Measurements from ENCODE around the gene MAEA. TPM values are rescaled to one million over a fixed set of nuclear protein-coding genes. Genes with fewer than 3 reads are reported as not detected.

MAEA gene
- total and polyA plus RNA-seq, 2 experiments from 2014 or later = 49.8 to 99.0 TPM

DNA sequence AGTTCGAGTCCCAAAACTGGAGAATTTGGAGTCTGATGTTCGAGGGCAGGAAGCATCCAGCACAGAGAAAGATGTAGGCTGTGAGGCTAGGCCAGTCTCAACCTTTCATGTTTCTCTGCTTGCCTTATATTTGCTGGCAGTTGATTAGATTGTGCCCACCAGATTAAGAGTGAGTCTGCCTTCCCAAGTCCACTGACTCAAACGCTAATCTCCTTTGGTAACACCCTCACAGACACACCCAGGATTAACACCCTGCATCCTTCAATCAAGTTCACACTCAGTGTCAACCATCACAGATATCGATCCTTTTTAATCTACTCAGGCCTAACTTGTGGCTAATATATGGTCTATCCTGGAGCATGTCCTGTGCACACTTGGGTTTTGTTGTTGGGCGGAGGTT is 18.0 kb upstream of the MAEA start:
- H3K4me2 ChIP-seq = no peak overlapping the region
- no peak for DNase-seq (ENCODE audit: low spot score)
- Mint-ChIP-seq H3K9me3 (peaks cover 44% of the 10 kb centered on the region), H3K36me3 (ENCODE audit: low read depth) (peaks cover 8% of the 10 kb centered on the region), H3K27ac (no peak overlapping the region), H3K4me1 (no peaks in the 10 kb centered on the region), H3K4me3 (no peak overlapping the region), H3K27me3 (ENCODE audit: insufficient read depth, low read depth, poor library complexity) (no peaks in the 10 kb centered on the region)
- H3K79me2 ChIP-seq (replicated peaks; ENCODE audit: insufficient read depth) = no peaks in the 10 kb centered on the region
- H3K27ac ChIP-seq (ENCODE audit: low read depth) = no peak overlapping the region
- no peak overlapping the region for H3K4me3 ChIP-seq
- H4K20me1 ChIP-seq (replicated peaks; ENCODE audit: insufficient read depth) = no peaks in the 10 kb centered on the region
- no peak for ATAC-seq
- no peaks in the 10 kb centered on the region for H3F3A ChIP-seq (replicated peaks; ENCODE audit: low read depth)
- H2AFZ ChIP-seq = no peak overlapping the region
- no peaks in the 10 kb centered on the region; the same call in 1 of the 2 replicates for H3K36me3 ChIP-seq (ENCODE audit: insufficient read depth)
- no peaks in the 10 kb centered on the region for H3K27me3 ChIP-seq (ENCODE audit: insufficient read depth)
- TF ChIP-seq, protein P1, sequence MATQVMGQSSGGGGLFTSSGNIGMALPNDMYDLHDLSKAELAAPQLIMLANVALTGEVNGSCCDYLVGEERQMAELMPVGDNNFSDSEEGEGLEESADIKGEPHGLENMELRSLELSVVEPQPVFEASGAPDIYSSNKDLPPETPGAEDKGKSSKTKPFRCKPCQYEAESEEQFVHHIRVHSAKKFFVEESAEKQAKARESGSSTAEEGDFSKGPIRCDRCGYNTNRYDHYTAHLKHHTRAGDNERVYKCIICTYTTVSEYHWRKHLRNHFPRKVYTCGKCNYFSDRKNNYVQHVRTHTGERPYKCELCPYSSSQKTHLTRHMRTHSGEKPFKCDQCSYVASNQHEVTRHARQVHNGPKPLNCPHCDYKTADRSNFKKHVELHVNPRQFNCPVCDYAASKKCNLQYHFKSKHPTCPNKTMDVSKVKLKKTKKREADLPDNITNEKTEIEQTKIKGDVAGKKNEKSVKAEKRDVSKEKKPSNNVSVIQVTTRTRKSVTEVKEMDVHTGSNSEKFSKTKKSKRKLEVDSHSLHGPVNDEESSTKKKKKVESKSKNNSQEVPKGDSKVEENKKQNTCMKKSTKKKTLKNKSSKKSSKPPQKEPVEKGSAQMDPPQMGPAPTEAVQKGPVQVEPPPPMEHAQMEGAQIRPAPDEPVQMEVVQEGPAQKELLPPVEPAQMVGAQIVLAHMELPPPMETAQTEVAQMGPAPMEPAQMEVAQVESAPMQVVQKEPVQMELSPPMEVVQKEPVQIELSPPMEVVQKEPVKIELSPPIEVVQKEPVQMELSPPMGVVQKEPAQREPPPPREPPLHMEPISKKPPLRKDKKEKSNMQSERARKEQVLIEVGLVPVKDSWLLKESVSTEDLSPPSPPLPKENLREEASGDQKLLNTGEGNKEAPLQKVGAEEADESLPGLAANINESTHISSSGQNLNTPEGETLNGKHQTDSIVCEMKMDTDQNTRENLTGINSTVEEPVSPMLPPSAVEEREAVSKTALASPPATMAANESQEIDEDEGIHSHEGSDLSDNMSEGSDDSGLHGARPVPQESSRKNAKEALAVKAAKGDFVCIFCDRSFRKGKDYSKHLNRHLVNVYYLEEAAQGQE (IDR thresholded peaks at IDR 0.05; ENCODE audit: unreplicated experiment) = no peak
- TF ChIP-seq POLR2AphosphoS5 (IDR thresholded peaks at IDR 0.05; ENCODE audit: low read depth) (no peak), STAT1 (IDR thresholded peaks at IDR 0.05; ENCODE audit: unreplicated experiment) (no peak), JUNB (IDR thresholded peaks at IDR 0.05; ENCODE audit: unreplicated experiment) (no peak), EZH2phosphoT487 (IDR thresholded peaks at IDR 0.05; ENCODE audit: unreplicated experiment) (no peak), EZH2 (IDR thresholded peaks at IDR 0.05; ENCODE audit: low read depth, unreplicated experiment) (no peak), ZNF331 (CRISPR knock-in tag; IDR thresholded peaks at IDR 0.05; ENCODE audit: low read depth) (no peak), NANOG (IDR thresholded peaks at IDR 0.05; ENCODE audit: borderline replicate concordance) (no peak), CREB1 (CRISPR knock-in tag; IDR thresholded peaks at IDR 0.05; ENCODE audit: low read depth) (no peak), ZNF114 (CRISPR knock-in tag; IDR thresholded peaks at IDR 0.05) (no peak)
- TF ChIP-seq, protein P2, sequence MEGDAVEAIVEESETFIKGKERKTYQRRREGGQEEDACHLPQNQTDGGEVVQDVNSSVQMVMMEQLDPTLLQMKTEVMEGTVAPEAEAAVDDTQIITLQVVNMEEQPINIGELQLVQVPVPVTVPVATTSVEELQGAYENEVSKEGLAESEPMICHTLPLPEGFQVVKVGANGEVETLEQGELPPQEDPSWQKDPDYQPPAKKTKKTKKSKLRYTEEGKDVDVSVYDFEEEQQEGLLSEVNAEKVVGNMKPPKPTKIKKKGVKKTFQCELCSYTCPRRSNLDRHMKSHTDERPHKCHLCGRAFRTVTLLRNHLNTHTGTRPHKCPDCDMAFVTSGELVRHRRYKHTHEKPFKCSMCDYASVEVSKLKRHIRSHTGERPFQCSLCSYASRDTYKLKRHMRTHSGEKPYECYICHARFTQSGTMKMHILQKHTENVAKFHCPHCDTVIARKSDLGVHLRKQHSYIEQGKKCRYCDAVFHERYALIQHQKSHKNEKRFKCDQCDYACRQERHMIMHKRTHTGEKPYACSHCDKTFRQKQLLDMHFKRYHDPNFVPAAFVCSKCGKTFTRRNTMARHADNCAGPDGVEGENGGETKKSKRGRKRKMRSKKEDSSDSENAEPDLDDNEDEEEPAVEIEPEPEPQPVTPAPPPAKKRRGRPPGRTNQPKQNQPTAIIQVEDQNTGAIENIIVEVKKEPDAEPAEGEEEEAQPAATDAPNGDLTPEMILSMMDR (conservative IDR thresholded peaks at IDR 0.05; ENCODE audit: low read depth in 2 of 2) = no peak
- TF ChIP-seq, protein P3, sequence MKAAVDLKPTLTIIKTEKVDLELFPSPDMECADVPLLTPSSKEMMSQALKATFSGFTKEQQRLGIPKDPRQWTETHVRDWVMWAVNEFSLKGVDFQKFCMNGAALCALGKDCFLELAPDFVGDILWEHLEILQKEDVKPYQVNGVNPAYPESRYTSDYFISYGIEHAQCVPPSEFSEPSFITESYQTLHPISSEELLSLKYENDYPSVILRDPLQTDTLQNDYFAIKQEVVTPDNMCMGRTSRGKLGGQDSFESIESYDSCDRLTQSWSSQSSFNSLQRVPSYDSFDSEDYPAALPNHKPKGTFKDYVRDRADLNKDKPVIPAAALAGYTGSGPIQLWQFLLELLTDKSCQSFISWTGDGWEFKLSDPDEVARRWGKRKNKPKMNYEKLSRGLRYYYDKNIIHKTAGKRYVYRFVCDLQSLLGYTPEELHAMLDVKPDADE (IDR thresholded peaks at IDR 0.05) = no peak
- TF ChIP-seq, protein P4, sequence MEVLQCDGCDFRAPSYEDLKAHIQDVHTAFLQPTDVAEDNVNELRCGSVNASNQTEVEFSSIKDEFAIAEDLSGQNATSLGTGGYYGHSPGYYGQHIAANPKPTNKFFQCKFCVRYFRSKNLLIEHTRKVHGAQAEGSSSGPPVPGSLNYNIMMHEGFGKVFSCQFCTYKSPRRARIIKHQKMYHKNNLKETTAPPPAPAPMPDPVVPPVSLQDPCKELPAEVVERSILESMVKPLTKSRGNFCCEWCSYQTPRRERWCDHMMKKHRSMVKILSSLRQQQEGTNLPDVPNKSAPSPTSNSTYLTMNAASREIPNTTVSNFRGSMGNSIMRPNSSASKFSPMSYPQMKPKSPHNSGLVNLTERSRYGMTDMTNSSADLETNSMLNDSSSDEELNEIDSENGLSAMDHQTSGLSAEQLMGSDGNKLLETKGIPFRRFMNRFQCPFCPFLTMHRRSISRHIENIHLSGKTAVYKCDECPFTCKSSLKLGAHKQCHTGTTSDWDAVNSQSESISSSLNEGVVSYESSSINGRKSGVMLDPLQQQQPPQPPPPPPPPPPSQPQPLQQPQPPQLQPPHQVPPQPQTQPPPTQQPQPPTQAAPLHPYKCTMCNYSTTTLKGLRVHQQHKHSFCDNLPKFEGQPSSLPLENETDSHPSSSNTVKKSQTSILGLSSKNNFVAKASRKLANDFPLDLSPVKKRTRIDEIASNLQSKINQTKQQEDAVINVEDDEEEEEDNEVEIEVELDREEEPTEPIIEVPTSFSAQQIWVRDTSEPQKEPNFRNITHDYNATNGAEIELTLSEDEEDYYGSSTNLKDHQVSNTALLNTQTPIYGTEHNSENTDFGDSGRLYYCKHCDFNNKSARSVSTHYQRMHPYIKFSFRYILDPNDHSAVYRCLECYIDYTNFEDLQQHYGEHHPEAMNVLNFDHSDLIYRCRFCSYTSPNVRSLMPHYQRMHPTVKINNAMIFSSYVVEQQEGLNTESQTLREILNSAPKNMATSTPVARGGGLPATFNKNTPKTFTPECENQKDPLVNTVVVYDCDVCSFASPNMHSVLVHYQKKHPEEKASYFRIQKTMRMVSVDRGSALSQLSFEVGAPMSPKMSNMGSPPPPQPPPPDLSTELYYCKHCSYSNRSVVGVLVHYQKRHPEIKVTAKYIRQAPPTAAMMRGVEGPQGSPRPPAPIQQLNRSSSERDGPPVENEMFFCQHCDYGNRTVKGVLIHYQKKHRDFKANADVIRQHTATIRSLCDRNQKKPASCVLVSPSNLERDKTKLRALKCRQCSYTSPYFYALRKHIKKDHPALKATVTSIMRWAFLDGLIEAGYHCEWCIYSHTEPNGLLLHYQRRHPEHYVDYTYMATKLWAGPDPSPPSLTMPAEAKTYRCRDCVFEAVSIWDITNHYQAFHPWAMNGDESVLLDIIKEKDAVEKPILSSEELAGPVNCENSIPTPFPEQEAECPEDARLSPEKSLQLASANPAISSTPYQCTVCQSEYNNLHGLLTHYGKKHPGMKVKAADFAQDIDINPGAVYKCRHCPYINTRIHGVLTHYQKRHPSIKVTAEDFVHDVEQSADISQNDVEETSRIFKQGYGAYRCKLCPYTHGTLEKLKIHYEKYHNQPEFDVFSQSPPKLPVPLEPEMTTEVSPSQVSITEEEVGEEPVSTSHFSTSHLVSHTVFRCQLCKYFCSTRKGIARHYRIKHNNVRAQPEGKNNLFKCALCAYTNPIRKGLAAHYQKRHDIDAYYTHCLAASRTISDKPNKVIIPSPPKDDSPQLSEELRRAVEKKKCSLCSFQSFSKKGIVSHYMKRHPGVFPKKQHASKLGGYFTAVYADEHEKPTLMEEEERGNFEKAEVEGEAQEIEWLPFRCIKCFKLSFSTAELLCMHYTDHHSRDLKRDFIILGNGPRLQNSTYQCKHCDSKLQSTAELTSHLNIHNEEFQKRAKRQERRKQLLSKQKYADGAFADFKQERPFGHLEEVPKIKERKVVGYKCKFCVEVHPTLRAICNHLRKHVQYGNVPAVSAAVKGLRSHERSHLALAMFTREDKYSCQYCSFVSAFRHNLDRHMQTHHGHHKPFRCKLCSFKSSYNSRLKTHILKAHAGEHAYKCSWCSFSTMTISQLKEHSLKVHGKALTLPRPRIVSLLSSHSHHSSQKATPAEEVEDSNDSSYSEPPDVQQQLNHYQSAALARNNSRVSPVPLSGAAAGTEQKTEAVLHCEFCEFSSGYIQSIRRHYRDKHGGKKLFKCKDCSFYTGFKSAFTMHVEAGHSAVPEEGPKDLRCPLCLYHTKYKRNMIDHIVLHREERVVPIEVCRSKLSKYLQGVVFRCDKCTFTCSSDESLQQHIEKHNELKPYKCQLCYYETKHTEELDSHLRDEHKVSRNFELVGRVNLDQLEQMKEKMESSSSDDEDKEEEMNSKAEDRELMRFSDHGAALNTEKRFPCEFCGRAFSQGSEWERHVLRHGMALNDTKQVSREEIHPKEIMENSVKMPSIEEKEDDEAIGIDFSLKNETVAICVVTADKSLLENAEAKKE (CRISPR knock-in tag; IDR thresholded peaks at IDR 0.05) = no peak
- H3K4me1 ChIP-seq (ENCODE audit: insufficient read depth) = no peaks in the 10 kb centered on the region
- H3K9me2 ChIP-seq (ENCODE audit: insufficient read depth) = no peaks in the 10 kb centered on the region; the same call in 1 of the 2 replicates
